Ammon's horn (tissue), 1 donor: ENCODE results near the gene OSCP1.

ENCODE experiments used
- DNase-seq: peaks from one replicate; pipeline ENCODE4 v3.0.0-alpha.2; 2016; ENCODE audit warnings: low spot score

The OSCP1 gene

GRCh38 chr1:36472656-36473055 lies 22.4 kb upstream of the OSCP1 start:
- DNase-seq, result no peak

- no peak for DNase-seq
Observed at GRCh38 chr1:36471830-36472641, 21.8 kb upstream of the OSCP1 start.

- DNase-seq, result no peak
Observed at GRCh38 chr1:36469163-36469562, 18.9 kb upstream of the OSCP1 start.

GRCh38 chr1:36467700-36468455 lies 17.6 kb upstream of the OSCP1 start:
- no peak for DNase-seq

- DNase-seq, result no peak
Observed at GRCh38 chr1:36467027-36467410, 16.8 kb upstream of the OSCP1 start.

- DNase-seq, result no peak
Observed at GRCh38 chr1:36466370-36467026, 16.2 kb upstream of the OSCP1 start.

- DNase-seq, result no peak
Observed at GRCh38 chr1:36465731-36466369, 15.6 kb upstream of the OSCP1 start.

GRCh38 chr1:36464605-36465393 lies 14.5 kb upstream of the OSCP1 start:
- no peak for DNase-seq

- DNase-seq, result peak; percentile 98
Observed at GRCh38 chr1:36463803-36464604, 13.8 kb upstream of the OSCP1 start, which contains the start of gene MRPS15. TSS of gene MRPS15 (minus strand) at chr1:36464384. CDS start at chr1:36464275, 109 bp downstream.

GRCh38 chr1:36463463-36463802 lies 13.2 kb upstream of the OSCP1 start:
- no peak for DNase-seq

GRCh38 chr1:36458910-36459309 lies 8.7 kb upstream of the OSCP1 start:
- no peak for DNase-seq

GRCh38 chr1:36457691-36458090 lies 7.4 kb upstream of the OSCP1 start:
- DNase-seq, result no peak

- no peak for DNase-seq
Observed at GRCh38 chr1:36456391-36456928, 6.2 kb upstream of the OSCP1 start.

- DNase-seq, result no peak
Observed at GRCh38 chr1:36455386-36455785, 5.1 kb upstream of the OSCP1 start.

- DNase-seq, result no peak
Observed at GRCh38 chr1:36453600-36454388, 3.5 kb upstream of the OSCP1 start.

- no peak for DNase-seq
Observed at GRCh38 chr1:36453051-36453450, 2.8 kb upstream of the OSCP1 start.

GRCh38 chr1:36450919-36451305 lies 661 bp upstream of the OSCP1 start:
- no peak for DNase-seq

GRCh38 chr1:36448530-36449056 lies 1.7 kb downstream of the OSCP1 start:
- no peak for DNase-seq

- no peak for DNase-seq
Observed at GRCh38 chr1:36447450-36447849, 2.8 kb downstream of the OSCP1 start.
